Measurements from ENCODE around the gene USP12. TPM values are rescaled to one million over a fixed set of nuclear protein-coding genes. Genes with fewer than 3 reads are reported as not detected.
"Not testable (repeated sequence)": the region's sequence is repeated elsewhere in the genome, so short reads cannot be mapped to it uniquely, and the experiment has no call there.

The USP12 gene
- polyA plus RNA-seq, 3 donors = 6.0 to 17.1 (median 15.3) TPM

GRCh38 chr13:27104606-27105005 lies 67.0 kb downstream of the USP12 start:
- H3K27ac ChIP-seq (ENCODE audit: low read depth, low read length) = no peak overlapping the region
- WGBS, 3 donors = 59 to 66% (median 64%) methylated on average over 4 of the region's 4 CpGs

GRCh38 chr13:27101847-27102246 lies 69.8 kb downstream of the USP12 start:
- WGBS, 3 donors = 96 to 99% (median 97%) methylated on average over 3 of the region's 3 CpGs
- H3K27ac ChIP-seq (ENCODE audit: low read depth, low read length) = no peak overlapping the region

- H3K27ac ChIP-seq (ENCODE audit: low read depth, low read length) = no peak overlapping the region
- 95 to 98% (median 97%) methylated on average over 1 of the region's 1 CpG for WGBS, 3 donors
Observed at GRCh38 chr13:27101289-27101688, 70.3 kb downstream of the USP12 start.

GRCh38 chr13:27097691-27098090 lies 73.9 kb downstream of the USP12 start:
- H3K27ac ChIP-seq (ENCODE audit: low read depth, low read length) = no peak overlapping the region

- 88 to 94% (median 93%) methylated on average over 4 of the region's 4 CpGs for WGBS, 3 donors
- no peak overlapping the region for H3K27ac ChIP-seq (ENCODE audit: low read depth, low read length)
Observed at GRCh38 chr13:27091451-27091850, 80.2 kb downstream of the USP12 start.

- 74 to 91% (median 76%) methylated on average over 3 of the region's 3 CpGs for WGBS, 3 donors
- H3K27ac ChIP-seq (ENCODE audit: low read depth, low read length) = no peak overlapping the region
Observed at GRCh38 chr13:27088619-27089018, 83.0 kb downstream of the USP12 start.

GRCh38 chr13:27086599-27087265 lies 84.9 kb downstream of the USP12 start:
- WGBS, 3 donors = 77 to 86% (median 85%) methylated on average over 6 of the region's 6 CpGs
- no peak overlapping the region for H3K27ac ChIP-seq (ENCODE audit: low read depth, low read length)

GRCh38 chr13:27083183-27083582 lies 88.4 kb downstream of the USP12 start:
- WGBS, 3 donors = 49 to 88% (median 75%) methylated on average over 4 of the region's 4 CpGs
- no peak overlapping the region for H3K27ac ChIP-seq (ENCODE audit: low read depth, low read length)

- WGBS, 3 donors = 83 to 97% (median 92%) methylated on average over 4 of the region's 4 CpGs
Observed at GRCh38 chr13:27081893-27082679, 89.5 kb downstream of the USP12 start.

GRCh38 chr13:27080018-27080948 lies 91.3 kb downstream of the USP12 start:
- no peak overlapping the region for H3K27ac ChIP-seq (ENCODE audit: low read depth, low read length)
- WGBS, 3 donors = 95 to 98% (median 97%) methylated on average over 6 of the region's 6 CpGs

More at GRCh38 chr13:27081893-27082679, 89.5 kb downstream of the USP12 start:
- no peak overlapping the region for H3K27ac ChIP-seq (ENCODE audit: low read depth, low read length)

GRCh38 chr13:27079421-27079958 lies 92.1 kb downstream of the USP12 start:
- WGBS, 3 donors = 70 to 74% (median 70%) methylated on average over 3 of the region's 3 CpGs
- H3K27ac ChIP-seq (ENCODE audit: low read depth, low read length) = no peak overlapping the region

- 50 to 93% (median 63%) methylated on average over 1 of the region's 1 CpG for WGBS, 3 donors
- H3K27ac ChIP-seq (ENCODE audit: low read depth, low read length) = no peak overlapping the region
Observed at GRCh38 chr13:27077451-27077850, 94.2 kb downstream of the USP12 start.

GRCh38 chr13:27076421-27076820 lies 95.2 kb downstream of the USP12 start:
- H3K27ac ChIP-seq (ENCODE audit: low read depth, low read length) = no peak overlapping the region

GRCh38 chr13:27073186-27073585 lies 98.4 kb downstream of the USP12 start:
- no peak overlapping the region for H3K27ac ChIP-seq (ENCODE audit: low read depth, low read length)
- 82 to 95% (median 84%) methylated on average over 1 of the region's 1 CpG for WGBS, 3 donors

GRCh38 chr13:27066123-27066522 lies 105.5 kb downstream of the USP12 start:
- H3K27ac ChIP-seq (ENCODE audit: low read depth, low read length) = not testable (repeated sequence)
- 92 to 100% (median 98%) methylated on average over 1 of the region's 1 CpG for WGBS, 3 donors

- H3K27ac ChIP-seq (ENCODE audit: low read depth, low read length) = no peak overlapping the region
Observed at GRCh38 chr13:27065582-27065981, 106.0 kb downstream of the USP12 start.

GRCh38 chr13:27064252-27064995 lies 107.2 kb downstream of the USP12 start:
- 82 to 84% (median 83%) methylated on average over 9 of the region's 9 CpGs for WGBS, 3 donors

GRCh38 chr13:27057817-27058216 lies 113.8 kb downstream of the USP12 start:
- WGBS, 3 donors = 98 to 100% (median 100%) methylated on average over 2 of the region's 2 CpGs
- no peak overlapping the region for H3K27ac ChIP-seq (ENCODE audit: low read depth, low read length)

More at GRCh38 chr13:27064252-27064995, 107.2 kb downstream of the USP12 start:
- H3K27ac ChIP-seq (ENCODE audit: low read depth, low read length) = no peak overlapping the region
